Activated CD4-positive, alpha-beta T cell treated with anti-CD3 and anti-CD28 coated beads, Interleukin-2, amount 50 U/mL, for 48 hours (primary cell): ENCODE results near the gene FAM78A.

ENCODE experiments used
- DNase-seq, 2 experiments: peaks; one replicate each; pipeline ENCODE4 v3.0.0-alpha.2; 2020

The FAM78A gene

DNA sequence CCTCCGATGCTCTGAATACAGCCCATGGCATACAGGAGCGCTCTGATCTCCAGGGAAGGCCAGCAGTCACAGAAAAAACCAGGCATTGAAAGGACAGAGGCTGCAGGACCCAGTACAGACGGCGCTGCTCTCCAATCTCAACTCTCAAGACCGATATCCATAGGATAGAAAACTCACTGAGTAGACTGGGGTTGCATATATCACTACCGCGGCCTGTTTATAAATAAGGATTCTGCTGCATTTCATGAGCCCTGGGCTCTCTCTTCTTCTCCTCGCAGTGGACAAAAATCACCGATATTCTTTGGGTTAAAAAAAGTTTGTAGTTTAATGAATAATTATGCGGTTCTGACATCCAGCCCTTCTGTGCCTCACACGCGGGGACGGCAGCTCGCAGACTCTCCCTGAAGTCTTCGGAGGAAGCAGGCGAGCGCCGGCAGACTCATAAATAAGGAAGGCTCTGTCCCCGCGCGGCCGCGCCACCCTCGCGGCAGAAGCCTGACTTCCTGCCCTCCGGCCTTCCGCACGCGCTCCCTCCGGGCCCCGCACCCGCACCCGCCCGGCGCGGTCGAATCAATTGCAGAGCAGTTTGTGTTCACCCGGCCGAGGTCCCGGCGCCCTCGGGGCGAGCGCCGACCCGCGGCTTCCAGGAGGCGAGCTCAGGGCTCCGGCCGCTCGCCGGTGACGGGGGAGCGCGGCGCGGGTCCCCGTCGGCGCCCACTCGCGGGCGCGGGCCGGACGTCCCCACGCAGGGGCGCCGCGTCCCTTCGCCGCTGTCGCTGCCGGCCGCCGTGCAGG is at the start of gene FAM78A:
Gene FAM78A, minus strand, starts transcription at position 417 of the 795 bp plus-strand sequence. Its CDS starts 331 bp downstream, at position 86.
- DNase-seq, result peak; percentile 62 to 63

GRCh38 chr9:131324736-131325679 is 48.7 kb upstream of the FAM78A start:
- DNase-seq, result no peak

GRCh38 chr9:131323629-131324028 is 47.3 kb upstream of the FAM78A start:
- no peak for DNase-seq

GRCh38 chr9:131320031-131320685 is 43.8 kb upstream of the FAM78A start:
- no peak for DNase-seq

- DNase-seq, result no peak
Observed at GRCh38 chr9:131319486-131319885, 43.2 kb upstream of the FAM78A start.

GRCh38 chr9:131318231-131319085 is 42.1 kb upstream of the FAM78A start:
- DNase-seq, result no peak

DNA sequence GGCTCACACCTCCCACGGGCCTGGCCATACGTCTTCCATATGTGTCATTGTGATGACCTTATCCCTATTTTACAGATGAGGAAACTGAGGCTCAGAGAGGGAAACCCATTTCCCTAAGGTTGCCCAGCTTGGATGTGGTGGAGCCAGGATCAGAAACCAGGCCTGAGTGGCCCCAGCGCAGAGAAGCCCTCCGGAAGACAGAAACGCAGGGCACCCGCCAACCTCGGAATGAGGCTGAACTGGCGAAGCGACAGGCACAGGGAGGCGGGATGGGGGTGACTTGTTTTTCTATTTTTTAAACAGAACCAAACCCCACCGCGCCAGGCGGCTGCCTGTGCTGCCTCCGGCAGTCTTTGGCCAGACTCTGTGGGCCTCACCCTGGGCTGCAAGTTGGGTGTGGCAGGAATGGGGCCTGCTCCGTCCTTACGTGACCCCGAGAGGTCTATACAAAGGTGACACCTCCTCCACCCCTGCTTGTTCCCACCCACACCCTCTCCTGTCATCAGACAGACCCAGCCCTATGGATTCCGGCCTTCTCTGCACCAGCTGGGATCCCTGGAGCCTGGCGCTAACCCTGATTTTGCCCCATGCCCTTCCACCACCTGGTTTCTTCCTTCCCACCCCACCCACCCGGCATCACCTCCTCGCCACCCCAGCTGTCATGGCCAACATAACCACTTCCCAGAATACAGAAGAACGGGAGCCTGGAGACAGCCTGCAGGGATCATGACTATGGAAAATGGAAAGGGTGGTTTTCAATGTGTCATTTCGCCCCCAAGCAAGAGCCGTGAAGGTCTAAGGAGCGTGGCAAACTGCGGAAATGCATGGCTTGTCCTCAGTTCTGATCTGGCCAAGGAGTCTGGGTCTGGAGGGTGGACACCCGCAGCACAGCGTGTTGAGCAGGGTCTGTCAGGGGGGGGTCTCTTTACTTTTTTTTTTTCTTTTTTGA is 36.8 kb upstream of the FAM78A start:
- DNase-seq, result no peak

GRCh38 chr9:131312246-131312645 is 35.9 kb upstream of the FAM78A start:
- no peak for DNase-seq

- DNase-seq, result peak; percentile 55 to 67
Observed at GRCh38 chr9:131310833-131311554, 34.7 kb upstream of the FAM78A start.

GRCh38 chr9:131309530-131310276 is 33.4 kb upstream of the FAM78A start:
- no peak for DNase-seq

DNA sequence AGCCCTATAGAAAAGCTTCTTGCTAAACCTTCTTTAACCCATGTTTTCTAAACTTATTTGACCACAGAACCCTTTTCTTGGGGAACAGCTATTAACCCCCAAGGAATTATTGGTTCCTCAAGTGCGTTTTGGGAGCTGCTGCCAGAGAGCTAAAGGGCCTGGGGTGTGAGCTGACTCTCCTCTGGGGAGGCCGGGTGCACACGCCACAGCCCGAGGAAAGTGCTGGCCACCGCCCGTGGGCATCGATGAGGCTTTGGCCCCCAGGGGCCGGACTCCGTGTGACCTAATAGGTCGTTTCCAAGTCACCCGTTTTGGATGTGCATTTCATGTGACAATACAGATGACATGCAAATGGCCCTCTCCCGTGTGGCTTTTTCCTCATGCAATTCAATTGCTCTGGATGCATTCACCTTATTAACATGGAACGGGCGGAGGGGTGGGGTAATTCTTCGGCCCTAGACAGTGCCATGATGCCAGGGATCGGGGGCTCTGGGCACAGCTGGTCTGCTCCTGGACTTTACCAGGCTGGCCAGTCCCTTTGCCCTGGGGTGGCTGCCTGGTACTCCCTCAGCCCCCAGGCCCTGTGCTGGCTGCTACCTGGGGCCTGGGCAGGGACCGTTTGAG is 32.7 kb upstream of the FAM78A start:
- DNase-seq, result no peak

- no peak for DNase-seq
Observed at GRCh38 chr9:131308452-131308851, 32.1 kb upstream of the FAM78A start.

DNA sequence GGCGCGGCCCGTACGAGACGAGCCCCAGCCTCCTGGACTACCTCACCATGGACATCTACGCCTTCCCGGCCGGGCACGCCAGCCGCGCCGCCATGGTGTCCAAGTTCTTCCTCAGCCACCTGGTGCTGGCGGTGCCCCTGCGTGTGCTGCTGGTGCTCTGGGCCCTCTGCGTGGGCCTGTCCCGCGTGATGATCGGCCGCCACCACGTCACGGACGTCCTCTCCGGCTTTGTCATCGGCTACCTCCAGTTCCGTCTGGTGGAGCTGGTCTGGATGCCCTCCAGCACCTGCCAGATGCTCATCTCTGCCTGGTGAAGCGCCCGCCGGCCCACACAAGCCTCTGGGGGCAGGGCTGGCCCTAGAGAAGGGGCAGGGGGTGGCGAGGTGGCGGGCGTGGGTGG is 31.7 kb upstream of the FAM78A start:
- DNase-seq, result no peak

- no peak for DNase-seq
Observed at GRCh38 chr9:131306397-131307004, 30.2 kb upstream of the FAM78A start.

- no peak for DNase-seq
Observed at GRCh38 chr9:131304676-131305355, 28.5 kb upstream of the FAM78A start.

DNA sequence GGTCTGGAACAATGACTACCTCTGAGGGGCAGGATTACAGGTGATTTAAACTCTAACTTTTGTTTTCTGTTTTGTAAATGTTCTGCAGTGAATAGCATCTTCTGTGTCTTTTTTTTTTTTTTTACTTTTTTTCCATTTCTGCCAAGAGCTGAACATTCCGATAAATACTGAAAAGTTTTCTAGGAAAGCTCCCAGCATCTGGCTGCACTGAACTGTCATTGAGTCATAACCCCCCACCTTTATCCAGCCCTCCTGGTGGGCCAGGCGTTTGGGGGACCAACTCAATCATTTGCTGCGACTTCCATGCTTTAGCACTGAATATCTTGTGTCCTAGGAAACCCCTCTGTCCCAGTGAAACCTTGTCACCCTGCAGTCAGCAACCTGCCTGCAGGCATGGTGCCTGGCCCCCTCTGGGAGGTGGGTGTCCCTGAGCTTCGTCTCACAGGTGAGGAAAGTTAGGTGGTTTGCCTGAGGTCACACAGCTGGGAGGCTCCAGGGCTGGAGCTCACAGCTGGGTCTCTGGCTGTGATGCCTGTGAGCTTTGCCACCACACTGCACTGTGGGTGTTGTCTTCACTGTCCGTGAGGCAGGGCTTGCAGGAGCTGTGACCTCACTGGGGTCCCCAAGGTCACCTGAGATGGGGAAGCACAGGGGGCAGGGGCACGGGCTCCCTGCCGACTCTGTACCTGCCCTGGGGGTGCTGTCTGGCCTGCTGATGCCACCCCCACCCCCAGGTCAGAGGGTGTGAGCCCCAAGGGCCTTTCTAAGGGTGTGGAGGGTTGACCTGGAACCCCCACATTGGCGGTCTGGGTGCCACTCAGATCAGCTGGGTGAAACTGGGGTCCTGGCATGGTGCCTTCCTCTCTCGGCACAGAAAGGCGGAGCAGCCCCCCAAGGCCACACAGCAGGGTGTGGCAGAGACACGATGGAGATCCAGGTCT is 27.3 kb upstream of the FAM78A start:
- no peak for DNase-seq
